HUES48 (cell line): Measurements from ENCODE around the gene YY1.

Experiments
- H3K27ac ChIP-seq: one replicate; pipeline ENCODE4 v1.7.0; 2013; ENCODE audit warnings: low read depth, low read length, inconsistent platforms
- H3K27me3 ChIP-seq: 2 replicates; pipeline ENCODE4 v1.6.1; 2013; ENCODE audit warnings: mild to moderate bottlenecking, low read length; ENCODE audit not compliant: control insufficient read depth, insufficient read depth
- H3K36me3 ChIP-seq: 2 replicates; pipeline ENCODE4 v1.6.1; 2013; ENCODE audit warnings: low read length; ENCODE audit not compliant: control insufficient read depth, insufficient read depth
- H3K4me1 ChIP-seq: 2 replicates; pipeline ENCODE4 v1.6.1; 2013; ENCODE audit warnings: mild to moderate bottlenecking, low read length; ENCODE audit not compliant: control insufficient read depth, insufficient read depth
- H3K4me3 ChIP-seq: 2 replicates; pipeline ENCODE4 v1.5.1; 2013; ENCODE audit warnings: mild to moderate bottlenecking, low read depth, low read length
- H3K9ac ChIP-seq: 2 replicates; pipeline ENCODE4 v1.6.1; 2013; ENCODE audit warnings: mild to moderate bottlenecking, low read depth, low read length, moderate library complexity
- H3K9me3 ChIP-seq: 2 replicates; pipeline ENCODE4 v1.6.1; 2013; ENCODE audit warnings: low read length; ENCODE audit not compliant: control insufficient read depth, insufficient read depth

YY1 gene

GRCh38 chr14:100250732-100251465 lies 12.0 kb downstream of the YY1 start:
- Histone ChIP-seq H3K27ac (no peak overlapping the region), H3K27me3 (no peaks in the 10 kb centered on the region), H3K4me3 (no peak overlapping the region), H3K9me3 (no peaks in the 10 kb centered on the region), H3K9ac (no peak overlapping the region), H3K36me3 (peaks cover 6% of the 10 kb centered on the region; the same call in 1 of the 2 replicates), H3K4me1 (peaks cover 14% of the 10 kb centered on the region)

GRCh38 chr14:100252684-100253083 lies 13.7 kb downstream of the YY1 start:
- Histone ChIP-seq H3K4me1 (peaks cover 6% of the 10 kb centered on the region; the same call in 1 of the 2 replicates), H3K27ac (no peak overlapping the region), H3K27me3 (no peaks in the 10 kb centered on the region), H3K9ac (no peak overlapping the region), H3K36me3 (peaks cover 15% of the 10 kb centered on the region; the same call in 1 of the 2 replicates), H3K4me3 (no peak overlapping the region), H3K9me3 (no peaks in the 10 kb centered on the region)

GRCh38 chr14:100256339-100256895 lies 17.5 kb downstream of the YY1 start:
- Histone ChIP-seq H3K27ac (no peak overlapping the region), H3K9ac (no peak overlapping the region), H3K9me3 (no peaks in the 10 kb centered on the region), H3K36me3 (peaks cover 15% of the 10 kb centered on the region; the same call in 1 of the 2 replicates), H3K4me1 (no peaks in the 10 kb centered on the region), H3K27me3 (no peaks in the 10 kb centered on the region), H3K4me3 (no peak overlapping the region)

GRCh38 chr14:100261621-100262020 lies 22.7 kb downstream of the YY1 start:
- no peak overlapping the region for H3K4me3 ChIP-seq
- peaks cover 30% of the 10 kb centered on the region for H3K36me3 ChIP-seq
- H3K9me3 ChIP-seq = no peaks in the 10 kb centered on the region
- H3K9ac ChIP-seq = no peak overlapping the region
- H3K27me3 ChIP-seq = no peaks in the 10 kb centered on the region
- no peak overlapping the region for H3K27ac ChIP-seq
- no peaks in the 10 kb centered on the region; the same call in 1 of the 2 replicates for H3K4me1 ChIP-seq

DNA sequence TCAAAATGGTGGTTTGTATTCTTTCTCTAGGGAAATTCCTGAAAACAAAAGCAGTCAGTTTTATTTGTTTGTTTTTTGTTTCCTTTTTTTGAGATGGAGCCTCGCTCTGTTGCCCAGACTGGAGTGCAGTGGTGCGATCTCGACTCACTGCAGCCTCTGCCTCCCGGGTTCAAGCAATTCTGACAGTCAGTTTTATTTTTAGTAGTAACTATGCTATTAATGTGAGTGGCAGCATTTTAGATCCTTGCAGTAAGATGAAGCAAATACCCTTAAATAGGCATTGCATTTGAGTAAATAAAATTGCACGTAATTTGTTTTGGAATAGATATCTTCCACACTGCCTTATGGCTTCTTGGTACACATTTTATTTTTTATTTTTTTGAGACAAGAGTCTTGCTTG lies 23.6 kb downstream of the YY1 start:
- no peak overlapping the region for H3K4me3 ChIP-seq
- H3K9ac ChIP-seq = no peak overlapping the region
- H3K36me3 ChIP-seq = peaks cover 32% of the 10 kb centered on the region
- no peaks in the 10 kb centered on the region for H3K27me3 ChIP-seq
- no peak overlapping the region for H3K27ac ChIP-seq
- H3K4me1 ChIP-seq = no peaks in the 10 kb centered on the region; the same call in 1 of the 2 replicates
- H3K9me3 ChIP-seq = no peaks in the 10 kb centered on the region

DNA sequence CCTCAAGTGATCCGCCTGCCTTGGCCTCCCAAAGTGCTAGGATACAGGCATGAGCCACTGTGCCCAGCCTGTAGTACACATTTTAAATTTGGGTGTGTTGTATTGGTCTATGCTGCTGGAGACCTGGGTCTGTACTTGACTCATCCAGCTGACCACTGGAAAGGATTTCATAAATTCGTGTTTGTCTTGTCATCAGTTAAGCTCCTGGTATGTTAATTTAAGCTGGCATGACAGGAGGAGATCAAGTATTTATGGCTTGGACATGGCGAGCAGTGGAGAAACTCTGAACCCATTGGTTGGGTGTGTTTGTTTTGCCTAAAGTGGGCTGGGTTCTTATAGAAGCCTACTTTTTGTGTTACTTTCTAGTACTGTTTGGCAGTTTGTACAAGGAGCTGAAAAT lies 24.2 kb downstream of the YY1 start:
- Histone ChIP-seq H3K9ac (no peak overlapping the region), H3K4me3 (no peak overlapping the region), H3K27ac (no peak overlapping the region), H3K9me3 (no peaks in the 10 kb centered on the region), H3K36me3 (peaks cover 32% of the 10 kb centered on the region), H3K27me3 (no peaks in the 10 kb centered on the region), H3K4me1 (no peaks in the 10 kb centered on the region; the same call in 1 of the 2 replicates)

DNA sequence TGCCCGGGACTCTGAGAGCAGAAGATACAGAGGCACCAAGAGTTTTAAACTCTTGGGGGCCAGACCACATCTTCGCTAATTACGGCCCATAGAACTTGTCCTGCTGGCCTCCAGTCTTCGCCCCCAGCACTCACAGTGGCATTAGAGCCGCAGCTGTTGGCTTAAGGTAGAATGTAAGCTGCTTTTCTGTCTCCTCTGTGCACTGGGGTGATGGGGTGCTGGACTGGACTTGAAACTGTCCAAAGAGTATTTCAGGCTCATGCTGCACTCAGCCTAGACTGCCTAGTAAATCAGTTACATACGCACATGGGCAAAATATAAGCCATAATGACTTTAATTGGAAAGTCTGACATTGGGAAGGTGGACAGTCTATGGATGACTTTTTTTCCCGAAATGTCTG lies 29.0 kb downstream of the YY1 start:
- Histone ChIP-seq H3K27me3 (no peaks in the 10 kb centered on the region), H3K4me3 (no peak overlapping the region), H3K27ac (no peak overlapping the region), H3K4me1 (no peaks in the 10 kb centered on the region; the same call in 1 of the 2 replicates), H3K36me3 (peaks cover 36% of the 10 kb centered on the region), H3K9ac (no peak overlapping the region), H3K9me3 (no peaks in the 10 kb centered on the region)

GRCh38 chr14:100268591-100269207 lies 29.8 kb downstream of the YY1 start:
- H3K9ac ChIP-seq = no peak overlapping the region
- no peaks in the 10 kb centered on the region for H3K27me3 ChIP-seq
- no peak overlapping the region for H3K27ac ChIP-seq
- no peaks in the 10 kb centered on the region; the same call in 1 of the 2 replicates for H3K4me1 ChIP-seq
- H3K36me3 ChIP-seq = peaks cover 29% of the 10 kb centered on the region
- no peak overlapping the region for H3K4me3 ChIP-seq
- H3K9me3 ChIP-seq = no peaks in the 10 kb centered on the region

DNA sequence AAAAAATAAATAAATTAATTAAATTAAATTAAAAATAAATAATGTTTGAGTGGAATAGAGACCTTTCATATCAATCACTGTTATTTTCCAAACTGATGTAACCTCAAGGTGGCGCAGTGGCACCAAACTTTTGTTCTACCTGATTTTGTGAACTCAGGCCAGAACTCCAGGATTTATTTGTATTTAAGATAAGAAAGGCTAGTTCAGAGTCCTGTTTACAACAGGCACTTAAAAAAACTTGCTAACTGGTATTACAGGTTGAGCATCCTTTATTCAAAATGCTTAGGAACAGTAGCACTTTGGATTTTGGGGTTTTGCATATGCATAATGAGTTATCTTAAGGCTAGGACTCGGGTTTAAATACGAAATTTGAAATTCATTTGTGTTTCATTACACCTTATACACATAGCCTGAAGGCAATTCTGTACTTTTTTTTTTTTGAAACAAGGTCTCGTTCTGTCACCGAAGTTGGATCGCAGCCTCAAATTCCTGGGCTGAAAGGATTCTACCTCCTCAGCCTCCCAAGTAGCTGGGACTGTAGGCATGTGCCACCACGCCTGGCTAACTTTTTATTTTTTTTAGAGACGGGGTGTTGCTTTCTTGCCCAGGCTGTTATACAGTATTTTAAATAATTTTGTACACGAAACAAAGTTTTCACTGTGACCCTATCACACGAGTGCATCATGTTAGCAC lies 32.4 kb downstream of the YY1 start:
- Histone ChIP-seq H3K9ac (no peak overlapping the region), H3K4me1 (peaks cover 22% of the 10 kb centered on the region; the same call in 1 of the 2 replicates), H3K27ac (no peak overlapping the region), H3K9me3 (no peaks in the 10 kb centered on the region), H3K27me3 (no peaks in the 10 kb centered on the region), H3K36me3 (peaks cover 33% of the 10 kb centered on the region), H3K4me3 (no peak overlapping the region)

- no peaks in the 10 kb centered on the region for H3K27me3 ChIP-seq
- no peak overlapping the region for H3K9ac ChIP-seq
- H3K27ac ChIP-seq = no peak overlapping the region
- no peak overlapping the region for H3K4me3 ChIP-seq
- no peaks in the 10 kb centered on the region for H3K9me3 ChIP-seq
- H3K36me3 ChIP-seq = peaks cover 45% of the 10 kb centered on the region
- peaks cover 22% of the 10 kb centered on the region; the same call in 1 of the 2 replicates for H3K4me1 ChIP-seq
Measured at GRCh38 chr14:100274250-100274649, 35.3 kb downstream of the YY1 start.
